Measurements from ENCODE around the gene KIRREL3. TPM values are rescaled to one million over a fixed set of nuclear protein-coding genes. Genes with fewer than 3 reads are reported as not detected.
A peak's percentile ranks its signal among the peaks of the same experiment; 100 is the strongest.

The KIRREL3 gene
- total RNA-seq, 2 donors from 2014 or later: 0.44 to 2.1 TPM

- ATAC-seq (no peak), DNase-seq (no peak)
- intact Hi-C loops (cut with DNase I): loop anchor here (5.0 to 10.0 kb wide), 3 partner anchors 548 to 903 kb away; no protein-coding TSS in a partner anchor
Observed at GRCh38 chr11:126444072-126444471, 556.5 kb downstream of the KIRREL3 start.

GRCh38 chr11:126443120-126443519 is 557.5 kb downstream of the KIRREL3 start:
- DNase-seq (no peak), ATAC-seq (no peak)
- intact Hi-C loops (cut with DNase I): loop anchor here (5.0 to 10.0 kb wide), 3 partner anchors 549 to 904 kb away; no protein-coding TSS in a partner anchor

- DNase-seq: peak; percentile 77
- intact Hi-C loops (cut with DNase I): loop anchor here (2.0 to 10.0 kb wide), 6 partner anchors 38 to 906 kb away; no protein-coding TSS in a partner anchor
- ATAC-seq: peak; percentile 62 to 67
Observed at GRCh38 chr11:126440792-126441514, 559.6 kb downstream of the KIRREL3 start.

- no peak for DNase-seq
- intact Hi-C loops (cut with DNase I): loop anchor here (2.0 to 10.0 kb wide), 6 partner anchors 39 to 907 kb away; no protein-coding TSS in a partner anchor
- no peak for ATAC-seq
Observed at GRCh38 chr11:126440276-126440675, 560.3 kb downstream of the KIRREL3 start.

- ATAC-seq: peak in 1 of 2 donors; percentile 18
- intact Hi-C loops (cut with DNase I): no loop called here
- DNase-seq: no peak
Observed at GRCh38 chr11:126438691-126439090, 561.9 kb downstream of the KIRREL3 start.

GRCh38 chr11:126438272-126438671 is 562.3 kb downstream of the KIRREL3 start:
- DNase-seq: peak; percentile 73
- intact Hi-C loops (cut with DNase I): no loop called here
- ATAC-seq: peak; percentile 59 to 81

- intact Hi-C loops (cut with DNase I): no loop called here
- no peak for ATAC-seq
- no peak for DNase-seq
Observed at GRCh38 chr11:126437731-126438130, 562.8 kb downstream of the KIRREL3 start.

- ATAC-seq (peak; percentile 6 to 15), DNase-seq (no peak)
- intact Hi-C loops (cut with DNase I): no loop called here
Observed at GRCh38 chr11:126436209-126436755, 564.3 kb downstream of the KIRREL3 start.

GRCh38 chr11:126434950-126435335 is 565.6 kb downstream of the KIRREL3 start:
- no peak for DNase-seq
- intact Hi-C loops (cut with DNase I): no loop called here
- ATAC-seq: no peak

- ATAC-seq: no peak
- DNase-seq: no peak
- intact Hi-C loops (cut with DNase I): no loop called here
Observed at GRCh38 chr11:126433989-126434949, 566.3 kb downstream of the KIRREL3 start.

- no peak for ATAC-seq
- intact Hi-C loops (cut with DNase I): no loop called here
Observed at GRCh38 chr11:126433244-126433846, 567.2 kb downstream of the KIRREL3 start.

GRCh38 chr11:126432525-126432924 is 568.0 kb downstream of the KIRREL3 start:
- DNase-seq (peak; percentile 57), ATAC-seq (peak; percentile 14 to 25)
- intact Hi-C loops (cut with DNase I): no loop called here

More at GRCh38 chr11:126433244-126433846, 567.2 kb downstream of the KIRREL3 start:
- DNase-seq: no peak

GRCh38 chr11:126432065-126432461 is 568.5 kb downstream of the KIRREL3 start:
- DNase-seq: no peak
- peak in 1 of 2 donors; percentile 1 for ATAC-seq
- intact Hi-C loops (cut with DNase I): no loop called here

- intact Hi-C loops (cut with DNase I): no loop called here
- ATAC-seq (peak; percentile 66 to 81), DNase-seq (peak; percentile 87)
Observed at GRCh38 chr11:126431401-126432064, 569.0 kb downstream of the KIRREL3 start.

GRCh38 chr11:126430581-126431335 is 569.8 kb downstream of the KIRREL3 start:
- intact Hi-C loops (cut with DNase I): no loop called here
- DNase-seq (no peak), ATAC-seq (no peak)

GRCh38 chr11:126426820-126427749 is 573.5 kb downstream of the KIRREL3 start:
- intact Hi-C loops (cut with DNase I): no loop called here
- ATAC-seq (peak in 1 of 2 donors; percentile 7), DNase-seq (no peak)

GRCh38 chr11:126426106-126426505 is 574.5 kb downstream of the KIRREL3 start:
- no peak for ATAC-seq

More at GRCh38 chr11:126426106-126426505, 574.5 kb downstream of the KIRREL3 start:
- DNase-seq: no peak
- intact Hi-C loops (cut with DNase I): no loop called here

All from left cardiac atrium (tissue), 4 donors.